HK-2 (cell line): ENCODE measurements around the gene CRYBB2.
A peak's percentile ranks its signal among the peaks of the same experiment; 100 is the strongest.
"Not testable (repeated sequence)": the region's sequence is repeated elsewhere in the genome, so short reads cannot be mapped to it uniquely, and the experiment has no call there.

Experiments
- DNase-seq: peaks from one replicate; pipeline ENCODE4 v3.0.0-alpha.2; 2018; ENCODE audit not compliant: unreplicated experiment

Gene CRYBB2, protein sequence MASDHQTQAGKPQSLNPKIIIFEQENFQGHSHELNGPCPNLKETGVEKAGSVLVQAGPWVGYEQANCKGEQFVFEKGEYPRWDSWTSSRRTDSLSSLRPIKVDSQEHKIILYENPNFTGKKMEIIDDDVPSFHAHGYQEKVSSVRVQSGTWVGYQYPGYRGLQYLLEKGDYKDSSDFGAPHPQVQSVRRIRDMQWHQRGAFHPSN

DNA sequence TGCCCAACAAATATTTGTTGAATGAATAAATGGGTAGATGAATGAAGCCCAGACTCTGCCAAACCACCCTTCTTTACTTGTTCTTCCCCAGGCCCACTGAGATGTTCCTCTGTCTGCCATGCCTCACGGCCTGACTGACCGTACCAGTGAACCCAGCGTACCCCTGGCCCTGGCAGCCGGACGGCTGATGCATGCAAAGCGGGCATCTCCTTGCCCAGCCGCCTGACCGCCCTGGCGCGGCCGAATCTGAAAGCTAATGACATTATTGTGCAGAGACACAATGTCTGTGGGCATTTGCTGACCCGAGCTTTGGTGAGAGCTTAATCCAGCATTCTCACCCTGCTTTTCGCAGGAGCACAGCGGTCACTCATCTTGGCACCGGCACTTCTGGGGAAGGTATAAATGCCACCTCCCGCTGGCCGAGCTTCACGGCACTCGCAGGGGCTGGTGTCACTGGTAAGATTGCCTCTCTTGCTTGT, at the start of gene CRYBB2:
Gene CRYBB2 (plus strand): TSS at position 429 of the 479 bp plus-strand sequence. CDS start 1,791 bp downstream, outside the sequence.
- DNase-seq: no peak

DNA sequence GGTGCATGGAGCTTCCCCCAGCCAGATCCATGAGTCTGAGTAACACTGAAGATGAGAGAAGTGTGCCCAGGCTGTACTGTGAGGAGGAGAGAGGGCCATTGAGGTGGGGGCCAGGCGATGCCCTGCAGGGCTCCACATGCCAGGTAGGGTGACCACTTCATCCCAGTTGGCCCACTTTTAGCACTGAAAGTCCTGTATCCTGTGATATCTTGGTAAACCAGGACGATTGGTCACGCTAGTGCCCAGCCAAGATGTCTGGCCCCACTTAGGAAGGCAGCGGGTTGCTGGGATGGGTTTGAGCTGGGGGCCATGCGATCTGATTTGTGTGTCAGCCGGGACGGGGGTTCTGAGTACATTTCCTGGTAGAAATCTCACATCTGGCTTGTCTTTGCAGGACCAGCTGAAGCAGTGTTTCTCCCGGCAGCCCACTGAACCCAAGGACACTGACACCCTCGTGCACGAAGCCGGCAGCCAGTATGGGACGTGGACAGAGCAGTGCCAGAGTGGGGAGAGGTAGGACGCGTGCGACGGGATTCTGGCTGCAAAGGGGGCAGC, 48.9 kb upstream of the CRYBB2 start:
- DNase-seq: no peak

DNA sequence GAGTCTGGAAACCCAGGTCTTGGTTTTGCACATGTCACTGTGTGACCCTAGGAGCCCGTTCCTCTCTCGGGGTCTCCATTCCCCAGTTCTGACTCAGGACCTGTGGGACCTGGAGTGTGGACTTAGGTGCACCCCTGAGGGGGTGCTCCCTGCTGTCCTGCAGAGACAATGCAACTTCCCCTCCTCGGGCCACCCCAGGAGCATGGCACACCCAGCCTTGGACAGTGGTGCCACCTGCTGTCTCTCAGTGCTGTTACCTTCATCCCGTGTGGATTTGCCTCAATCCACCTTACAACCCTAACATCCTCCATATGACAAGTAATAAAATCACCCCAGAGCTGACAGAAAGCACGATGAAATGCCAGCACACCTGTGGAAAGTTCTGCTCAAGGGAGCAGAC, 47.3 kb upstream of the CRYBB2 start:
- no peak for DNase-seq

DNA sequence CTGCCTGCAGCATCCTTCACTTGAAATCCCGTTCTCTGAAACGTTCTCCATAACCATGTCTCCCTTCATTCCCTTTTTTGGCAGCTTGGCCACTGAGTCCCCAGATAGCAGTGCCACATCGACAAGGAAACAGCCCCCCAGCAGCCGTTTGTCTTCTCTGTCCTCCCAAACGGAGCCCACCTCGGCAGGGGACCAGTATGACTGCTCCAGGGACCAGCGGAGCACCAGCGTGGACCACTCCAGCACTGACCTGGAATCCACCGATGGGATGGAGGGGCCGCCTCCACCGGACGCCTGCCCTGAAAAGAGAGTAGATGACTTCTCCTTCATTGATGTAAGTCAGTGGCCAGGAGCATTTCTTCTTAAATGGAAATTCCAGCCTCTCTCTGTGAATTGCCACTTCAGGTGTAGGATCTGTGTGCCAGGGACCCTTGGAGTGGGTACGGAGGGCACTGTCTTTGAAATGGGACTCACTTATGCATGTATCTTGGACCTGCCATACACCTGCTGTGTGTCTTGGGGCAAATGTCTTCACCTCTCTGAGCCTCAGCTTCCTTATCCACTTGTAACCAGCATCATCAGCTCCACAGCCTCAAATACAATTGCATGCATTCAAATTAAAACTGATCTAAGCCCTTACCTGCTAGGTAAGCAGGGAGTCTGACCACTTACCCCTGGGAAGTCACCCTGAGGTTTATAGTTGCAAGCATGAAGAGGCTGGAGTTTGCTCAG, 45.1 kb upstream of the CRYBB2 start:
- no peak for DNase-seq

DNA sequence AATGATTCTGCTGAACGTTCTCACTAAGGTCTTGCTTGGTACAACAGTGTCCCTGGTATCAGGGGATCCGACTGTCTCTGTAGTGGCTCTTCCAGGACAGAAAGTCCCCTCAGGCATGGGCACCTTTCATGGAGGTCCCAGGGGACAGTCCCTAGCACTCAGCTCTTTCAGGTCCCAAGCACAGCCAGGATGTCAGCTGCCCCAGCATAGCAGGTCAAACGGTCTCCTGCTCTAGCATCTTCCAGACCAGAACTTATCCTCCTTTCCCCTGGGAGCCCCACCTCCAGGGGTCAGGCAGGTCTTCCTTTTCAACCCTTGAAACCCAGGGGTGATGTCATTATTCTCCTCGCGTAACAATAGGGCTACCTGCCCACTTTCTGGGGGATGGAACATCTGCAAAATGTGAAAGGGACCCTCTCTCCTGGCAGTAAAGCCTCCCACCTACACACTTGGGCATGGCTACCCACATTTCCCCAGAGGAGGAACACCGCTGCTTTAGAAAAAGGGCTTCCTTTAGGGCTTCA, 44.5 kb upstream of the CRYBB2 start:
- DNase-seq: no peak

DNA sequence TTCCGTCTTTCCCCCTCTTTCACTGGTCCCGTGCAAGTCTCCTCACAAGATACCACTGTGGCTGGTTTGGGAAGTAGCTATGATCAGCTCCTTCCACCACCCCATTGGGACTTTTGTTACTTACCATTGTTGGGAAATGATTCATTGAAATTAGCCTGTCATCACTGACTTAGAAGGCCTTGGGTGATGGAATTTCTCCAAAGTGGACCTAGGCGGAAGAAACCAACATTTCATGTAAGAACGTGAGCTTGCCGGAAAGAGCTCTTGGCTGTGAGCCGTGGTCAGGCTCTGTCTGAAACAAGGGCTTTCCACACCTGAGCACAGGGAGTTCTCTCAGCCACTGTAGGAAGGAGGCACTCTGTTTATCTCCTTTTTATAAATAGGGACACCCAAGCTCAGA, 43.3 kb upstream of the CRYBB2 start:
- DNase-seq: no peak

DNA sequence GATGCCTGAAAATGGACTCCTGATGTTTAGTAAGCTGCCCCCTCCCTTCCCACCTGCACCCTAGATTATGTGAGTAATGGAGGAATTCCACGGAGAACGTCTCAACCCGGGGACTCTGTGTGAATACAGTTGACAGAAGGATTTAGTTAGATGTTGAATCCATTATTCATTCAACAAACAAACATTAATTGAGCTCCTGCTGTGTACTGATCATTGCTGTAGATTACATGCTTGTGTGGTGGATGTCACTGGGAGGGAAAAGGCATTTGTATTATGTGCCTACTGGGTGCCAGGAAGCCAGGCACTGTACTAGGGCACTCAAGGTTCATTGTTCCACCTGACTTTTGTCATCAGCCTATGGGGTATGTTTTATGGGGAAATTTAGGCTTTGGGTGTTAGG, 42.6 kb upstream of the CRYBB2 start:
- DNase-seq: no peak

DNA sequence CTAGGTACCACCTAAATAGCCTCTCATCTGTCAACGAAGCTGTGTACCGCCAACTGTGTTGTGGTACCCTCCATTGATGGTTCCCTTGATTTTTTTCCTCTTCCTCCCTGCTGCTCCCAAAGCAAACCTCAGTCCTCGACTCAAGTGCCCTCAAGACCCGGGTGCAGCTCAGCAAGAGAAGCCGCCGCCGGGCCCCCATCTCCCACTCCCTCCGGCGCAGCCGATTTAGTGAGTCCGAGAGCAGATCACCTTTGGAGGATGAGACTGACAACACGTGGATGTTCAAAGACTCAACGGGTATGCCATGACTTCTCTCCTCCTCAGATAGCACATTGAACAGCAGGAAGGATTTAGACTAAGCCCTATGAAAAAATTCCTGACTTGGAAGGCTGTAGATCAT, 42.2 kb upstream of the CRYBB2 start:
- DNase-seq: no peak

DNA sequence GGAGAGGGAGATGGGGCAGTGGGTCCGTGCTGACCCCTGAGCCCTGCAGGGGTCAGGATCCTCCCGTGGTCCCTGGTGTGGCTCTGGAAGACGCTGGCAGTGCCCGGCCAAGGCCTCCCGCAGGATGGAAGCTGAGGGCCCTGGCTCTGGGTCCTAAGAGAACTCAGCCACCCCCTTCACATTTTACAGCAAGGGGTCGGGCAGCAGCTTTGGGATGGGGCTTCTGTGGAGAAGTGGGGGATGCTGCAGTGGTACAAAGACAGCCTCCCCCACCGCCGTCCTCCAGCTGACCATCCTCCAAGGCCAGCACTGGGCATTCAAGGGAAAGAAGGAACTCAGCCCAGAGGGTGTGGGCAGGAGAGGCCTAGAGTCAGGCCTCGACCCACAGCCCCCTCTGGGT, 41.5 kb upstream of the CRYBB2 start:
- DNase-seq: no peak

DNA sequence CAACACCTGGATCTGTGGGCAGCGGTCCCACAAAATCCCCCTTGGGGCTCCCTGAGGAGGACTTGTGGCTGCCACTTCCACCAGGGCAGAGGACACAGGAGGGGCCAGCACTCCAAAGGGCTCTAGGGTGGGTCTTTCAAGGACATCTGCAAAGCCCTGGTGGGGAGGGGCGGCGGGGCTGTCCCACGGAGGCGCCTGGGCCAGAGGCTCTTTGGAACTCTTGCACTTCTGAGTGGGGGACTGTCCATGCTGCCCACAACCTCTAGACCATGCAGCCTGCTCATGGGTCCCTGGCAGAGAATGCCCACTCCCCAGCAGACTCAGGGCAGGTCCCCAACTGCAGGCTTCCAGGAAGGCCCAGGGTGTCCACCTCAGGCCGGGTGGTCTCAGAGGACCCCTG, 41.1 kb upstream of the CRYBB2 start:
- DNase-seq: not testable (repeated sequence)

DNA sequence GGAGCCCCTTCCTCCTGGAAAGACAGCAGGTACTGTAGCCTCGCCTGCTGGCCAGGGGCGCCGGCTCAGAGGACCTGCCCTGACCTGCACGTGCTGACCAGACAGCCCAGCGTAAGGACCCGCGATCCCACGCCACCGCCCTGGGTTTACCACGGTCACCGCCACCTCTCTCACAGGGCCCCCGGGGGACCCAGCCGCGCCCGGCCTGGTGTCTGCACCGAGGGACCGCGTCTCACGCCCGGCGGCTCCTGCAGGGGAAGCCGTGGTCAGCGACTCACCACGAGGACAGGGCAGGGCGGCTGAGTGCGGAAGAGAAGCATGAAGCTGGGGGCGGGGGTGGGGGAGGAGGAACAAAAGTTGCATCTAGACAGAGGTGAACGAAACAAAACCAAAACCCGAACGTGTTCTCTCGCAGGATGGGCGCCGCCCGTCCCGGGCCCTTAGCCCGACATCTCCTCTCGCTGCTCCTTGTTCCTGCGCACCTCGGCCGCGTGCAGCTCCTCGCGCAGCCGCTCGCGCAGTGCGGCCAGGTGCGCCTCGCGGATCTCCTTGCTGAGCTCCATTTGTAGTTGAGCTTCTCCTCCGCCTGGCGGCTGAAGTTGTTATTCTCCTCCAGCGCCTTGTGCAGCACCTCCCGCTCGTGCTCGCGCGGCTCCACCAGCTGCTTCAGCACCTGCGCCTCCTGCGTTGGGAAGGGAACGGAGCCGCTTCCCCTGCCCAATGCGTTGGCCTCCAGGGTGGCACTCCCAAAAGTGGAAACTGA, 40.4 kb upstream of the CRYBB2 start:
- DNase-seq: not testable (repeated sequence)

DNA sequence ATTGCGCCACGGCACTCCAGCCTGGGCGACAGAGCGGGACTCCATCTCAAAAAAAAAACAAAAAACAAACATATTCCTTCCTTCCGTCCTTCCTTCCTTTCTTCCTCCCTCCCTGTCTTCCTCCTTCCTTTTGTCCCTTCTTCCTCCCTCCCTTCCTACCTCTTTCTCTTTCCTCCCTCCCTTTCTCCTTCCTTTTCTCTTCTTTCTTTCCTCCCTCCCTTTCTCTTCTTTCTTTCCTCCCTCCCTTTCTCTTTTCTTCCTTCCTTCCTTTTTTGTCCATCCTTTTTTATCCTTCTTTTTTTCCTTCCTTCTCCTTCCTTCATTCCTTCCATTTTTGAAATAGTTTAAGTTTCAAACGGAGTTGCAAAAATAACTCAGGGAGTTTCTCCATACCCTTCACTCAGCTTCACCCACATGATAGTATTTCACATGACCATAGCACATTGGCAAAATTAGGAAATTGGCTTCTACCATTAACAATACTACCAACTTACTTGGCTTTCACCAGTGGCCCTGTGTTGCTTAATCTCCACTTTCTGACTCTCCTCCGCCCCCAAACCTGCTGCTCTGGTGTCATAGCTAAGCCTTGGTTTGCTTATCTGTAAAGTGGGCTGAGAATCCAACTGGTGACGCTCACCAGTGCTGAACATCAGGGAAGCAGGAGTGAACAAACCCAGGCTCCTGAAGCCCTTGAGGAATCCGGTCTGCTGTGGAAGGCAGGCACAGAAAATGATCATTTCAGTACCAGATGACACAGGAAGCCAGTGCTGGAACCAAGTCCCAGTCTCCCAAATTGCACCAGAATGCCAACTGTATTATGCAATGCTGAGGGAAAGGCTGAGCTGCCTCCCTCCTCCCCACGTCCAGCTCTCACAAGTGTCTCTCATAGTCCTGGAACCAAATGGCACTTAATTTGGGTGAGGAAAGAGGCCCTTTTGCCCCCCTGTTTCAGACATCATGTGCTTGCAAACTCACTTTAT, 37.0 kb upstream of the CRYBB2 start:
- no peak for DNase-seq

DNA sequence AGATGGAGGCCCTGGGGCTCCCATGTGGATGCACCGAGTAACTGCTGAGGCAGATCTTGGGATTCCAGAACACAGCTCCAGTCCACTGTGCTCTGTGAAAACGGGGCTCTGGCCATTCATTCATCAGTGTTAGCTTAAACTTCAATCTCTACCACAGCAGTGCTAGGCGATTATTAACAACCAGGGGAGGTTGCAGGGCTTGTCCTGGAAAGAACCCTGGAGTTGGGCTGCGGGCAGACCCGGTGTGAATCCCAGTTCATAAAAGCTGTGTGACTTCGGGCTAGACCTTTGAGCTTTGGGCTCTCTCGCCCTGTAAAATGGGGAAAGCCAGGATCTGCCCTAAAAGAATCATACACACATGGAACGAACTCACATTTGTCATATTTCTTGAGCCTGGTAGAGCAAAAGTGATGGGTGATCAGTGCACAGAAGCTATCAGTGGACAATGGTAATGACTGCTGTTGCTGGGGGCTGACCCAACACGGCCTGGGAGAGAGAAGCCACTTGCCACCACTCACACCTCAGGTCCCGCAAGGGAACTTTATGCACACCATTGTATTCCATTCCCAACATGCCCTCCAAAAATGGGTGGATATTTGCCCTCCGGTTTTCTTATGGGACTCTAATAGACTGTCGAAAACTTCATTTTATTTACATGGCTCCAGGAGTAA, 35.4 kb upstream of the CRYBB2 start:
- peak; percentile 35 for DNase-seq

DNA sequence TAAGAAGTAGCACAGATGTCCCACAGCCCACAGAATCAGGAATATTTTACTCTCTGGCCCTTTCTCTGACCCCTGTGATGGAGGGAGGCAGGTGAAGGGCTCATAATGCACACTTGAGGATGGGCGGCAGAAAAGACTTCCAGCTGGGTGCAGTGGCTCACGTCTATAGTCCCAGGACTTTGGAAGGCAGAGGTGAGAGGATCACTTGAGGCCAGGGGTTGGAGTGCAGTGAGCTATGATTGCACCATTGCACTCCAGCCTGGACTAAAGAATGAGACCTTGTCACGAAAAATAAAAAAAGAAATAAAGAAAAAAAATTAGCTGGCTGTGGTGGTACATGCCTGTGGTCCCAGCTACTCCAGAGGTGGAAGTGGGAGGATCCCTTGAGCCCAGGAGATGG, 33.3 kb upstream of the CRYBB2 start:
- no peak for DNase-seq

DNA sequence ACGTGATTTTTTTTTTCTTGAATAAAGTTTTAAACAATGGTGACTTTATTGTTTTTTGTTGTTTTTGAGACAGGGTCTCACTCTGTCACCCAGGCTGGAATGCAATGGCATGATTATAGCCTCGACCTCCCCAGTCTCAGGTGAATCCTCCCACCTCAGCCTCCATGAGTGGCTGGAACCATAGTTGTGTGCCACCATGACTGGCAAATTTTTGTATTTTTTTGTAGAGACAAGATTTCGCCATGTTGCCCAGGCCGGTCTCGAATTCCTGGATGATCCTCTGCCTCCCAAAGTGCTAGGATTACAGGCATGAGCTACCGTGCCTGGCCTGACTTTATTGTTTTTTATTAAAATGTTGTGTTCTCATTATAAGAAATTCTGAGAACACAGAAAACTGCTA, 32.0 kb upstream of the CRYBB2 start:
- no peak for DNase-seq

DNA sequence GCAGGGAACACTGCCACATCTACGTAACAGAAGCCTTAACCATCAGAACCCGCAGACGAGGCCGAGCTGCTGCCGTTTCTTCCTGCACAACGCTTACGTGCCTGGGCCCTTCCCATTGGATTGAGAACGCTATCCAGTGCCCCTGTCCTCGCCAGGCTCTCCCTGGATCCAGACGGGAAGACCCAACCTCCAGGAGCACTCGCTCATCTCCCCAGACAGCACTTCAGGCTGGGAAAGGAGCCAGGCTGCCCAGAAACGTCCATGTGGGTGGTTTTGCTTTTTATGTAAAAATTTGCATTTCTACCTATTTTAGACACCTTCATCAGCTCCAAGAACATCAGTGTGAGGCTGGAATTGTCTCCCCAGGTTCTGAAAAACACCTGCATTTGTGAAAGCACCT, 27.0 kb upstream of the CRYBB2 start:
- DNase-seq: no peak

DNA sequence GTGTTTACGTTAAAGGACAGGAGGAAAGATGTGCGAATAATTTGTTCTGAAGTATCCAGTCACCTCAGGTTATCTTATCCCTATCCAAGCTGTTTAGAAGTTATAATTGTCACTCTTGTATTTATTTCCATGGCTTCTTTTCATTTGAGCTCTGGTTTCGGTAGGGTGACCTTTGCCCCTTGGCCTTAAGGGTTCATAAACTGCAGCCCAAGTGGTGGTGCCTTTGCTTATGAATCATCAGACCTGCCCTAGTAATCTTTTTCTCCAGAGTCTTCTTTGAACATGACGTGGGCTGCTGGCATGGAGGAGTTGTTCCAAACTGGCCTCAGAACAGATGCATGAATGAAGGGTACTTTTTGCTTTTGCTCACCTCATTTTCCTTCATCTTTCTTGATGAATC, 26.3 kb upstream of the CRYBB2 start:
- no peak for DNase-seq

DNA sequence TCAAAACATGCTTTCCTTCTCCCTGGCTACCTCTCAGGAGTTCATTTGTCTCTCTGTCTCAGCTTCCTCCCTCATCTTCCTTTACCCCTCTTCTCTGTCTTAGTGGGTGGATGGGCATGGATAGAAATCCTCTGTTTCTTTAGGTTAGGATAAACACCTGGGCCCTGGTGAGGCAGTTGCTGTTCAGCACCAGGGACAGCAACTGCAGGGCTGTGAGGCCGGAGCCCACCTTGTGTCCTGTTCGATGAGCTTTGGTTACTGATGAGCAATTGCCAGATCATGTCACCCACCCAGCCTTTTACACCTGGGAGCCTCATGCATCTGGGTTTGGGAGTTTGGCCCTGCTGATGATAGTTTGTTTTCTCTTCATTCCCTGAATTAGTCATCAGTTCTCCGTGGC, 25.9 kb upstream of the CRYBB2 start:
- DNase-seq: no peak

DNA sequence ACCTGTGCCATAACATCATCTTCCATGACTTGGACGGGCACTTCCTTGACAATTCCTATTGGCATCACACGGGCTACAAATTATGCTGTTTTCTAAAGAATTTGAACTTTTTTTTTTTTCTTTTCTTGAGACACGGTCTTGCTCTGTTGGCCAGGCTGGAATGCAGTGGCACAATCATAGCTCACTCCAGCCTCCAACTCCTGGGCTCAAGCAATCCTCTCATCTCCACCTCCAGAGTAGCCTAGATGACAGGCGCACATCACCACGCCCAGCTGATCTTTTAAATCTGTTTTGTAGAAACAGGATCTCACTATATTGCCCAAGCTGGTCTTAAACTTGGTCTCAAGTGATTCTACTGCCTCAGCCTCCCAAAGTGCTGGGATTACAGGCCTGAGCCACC, 23.1 kb upstream of the CRYBB2 start:
- no peak for DNase-seq

DNA sequence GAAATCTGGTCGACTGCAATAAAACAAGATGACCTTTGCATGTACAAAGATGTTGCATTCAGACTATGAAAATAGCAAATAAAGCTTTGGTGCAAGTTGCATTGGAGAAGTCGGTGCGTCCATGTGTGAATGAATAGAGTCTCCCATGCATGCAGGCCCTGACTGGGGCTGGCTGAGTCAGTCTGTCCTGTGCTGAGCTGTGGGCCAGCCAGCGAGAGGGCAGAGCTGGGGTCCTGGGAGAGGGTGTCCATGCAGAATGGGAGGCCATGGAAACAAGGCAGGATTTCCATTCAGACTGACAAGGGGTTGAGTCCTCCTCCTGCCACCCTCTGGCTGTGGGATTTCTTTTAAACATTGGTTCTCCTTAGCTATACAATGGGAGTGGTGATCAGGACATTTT, 22.1 kb upstream of the CRYBB2 start:
- no peak for DNase-seq
